ENCODE data around the gene RAPGEF4.

DNA sequence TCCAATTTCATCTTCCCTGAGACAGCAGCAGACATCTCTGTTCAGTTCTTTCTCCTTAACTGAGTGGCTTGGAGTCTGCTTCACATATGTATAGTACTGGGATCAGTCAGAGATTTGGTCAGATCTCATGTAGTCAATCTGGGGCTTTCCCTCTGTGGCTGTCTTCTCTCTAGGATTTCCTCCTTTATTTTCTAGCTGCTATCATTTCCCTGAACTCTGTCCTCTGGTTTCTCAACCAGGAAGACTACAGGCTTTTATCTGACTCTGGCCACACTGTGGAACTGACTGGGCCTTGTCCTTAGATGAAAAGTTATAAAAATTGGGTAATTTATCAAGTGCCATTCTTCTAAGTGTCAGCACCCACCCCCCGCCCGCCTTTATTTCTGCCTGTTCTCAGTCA lies 121.0 kb downstream of the RAPGEF4 start:
- no peak for TF ChIP-seq POLR2A (IDR thresholded peaks at IDR 0.05)
- TF ChIP-seq, protein P1, sequence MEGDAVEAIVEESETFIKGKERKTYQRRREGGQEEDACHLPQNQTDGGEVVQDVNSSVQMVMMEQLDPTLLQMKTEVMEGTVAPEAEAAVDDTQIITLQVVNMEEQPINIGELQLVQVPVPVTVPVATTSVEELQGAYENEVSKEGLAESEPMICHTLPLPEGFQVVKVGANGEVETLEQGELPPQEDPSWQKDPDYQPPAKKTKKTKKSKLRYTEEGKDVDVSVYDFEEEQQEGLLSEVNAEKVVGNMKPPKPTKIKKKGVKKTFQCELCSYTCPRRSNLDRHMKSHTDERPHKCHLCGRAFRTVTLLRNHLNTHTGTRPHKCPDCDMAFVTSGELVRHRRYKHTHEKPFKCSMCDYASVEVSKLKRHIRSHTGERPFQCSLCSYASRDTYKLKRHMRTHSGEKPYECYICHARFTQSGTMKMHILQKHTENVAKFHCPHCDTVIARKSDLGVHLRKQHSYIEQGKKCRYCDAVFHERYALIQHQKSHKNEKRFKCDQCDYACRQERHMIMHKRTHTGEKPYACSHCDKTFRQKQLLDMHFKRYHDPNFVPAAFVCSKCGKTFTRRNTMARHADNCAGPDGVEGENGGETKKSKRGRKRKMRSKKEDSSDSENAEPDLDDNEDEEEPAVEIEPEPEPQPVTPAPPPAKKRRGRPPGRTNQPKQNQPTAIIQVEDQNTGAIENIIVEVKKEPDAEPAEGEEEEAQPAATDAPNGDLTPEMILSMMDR (IDR thresholded peaks at IDR 0.05), result no peak
